Activated CD8-positive, alpha-beta T cell treated with anti-CD3 and anti-CD28 coated beads, Interleukin-2, amount 10 ng/mL, durations not matched to agents 7 days and 5 days (primary cell): ENCODE measurements around the gene GPR158. TPM values are rescaled to one million over a fixed set of nuclear protein-coding genes. Genes with fewer than 3 reads are reported as not detected.

ENCODE experiments used
- ATAC-seq: fragments of 150-1000 bp; cut with Tn5 transposase; one replicate; pipeline ENCODE4 v1.10.0; 2021; ENCODE audit warnings: moderate library complexity
- CTCF ChIA-PET: fragments of 350-600 bp; sonication (Branson Sonifier 250); formaldehyde crosslinking; loops from one replicate; lab custom pipeline; 2021; ENCODE audit warnings: antibody characterized with exemption; lab: Charles Lee
- POLR2A ChIA-PET: fragments of 350-600 bp; sonication (Branson Sonifier 250); formaldehyde crosslinking; loops from one replicate; lab custom pipeline; 2021; ENCODE audit warnings: antibody characterized with exemption; lab: Charles Lee
- DNase-seq: peaks from one replicate; pipeline ENCODE4 v3.0.0-alpha.2; 2020
- H3K27ac Mint-ChIP-seq: one replicate; pipeline ENCODE4 v1.8.0; 2021; ENCODE audit warnings: mild to moderate bottlenecking, mixed read lengths
- H3K27me3 Mint-ChIP-seq: one replicate; pipeline ENCODE4 v1.8.0; 2021; ENCODE audit warnings: low read depth, mixed read lengths
- H3K36me3 Mint-ChIP-seq: one replicate; pipeline ENCODE4 v1.8.0; 2021; ENCODE audit warnings: low read depth, mixed read lengths
- H3K4me1 Mint-ChIP-seq: one replicate; pipeline ENCODE4 v1.8.0; 2021; ENCODE audit warnings: low read depth, mixed read lengths
- H3K4me3 Mint-ChIP-seq: one replicate; pipeline ENCODE4 v1.8.0; 2021; ENCODE audit warnings: mild to moderate bottlenecking, mixed read lengths
- H3K9me3 Mint-ChIP-seq: one replicate; pipeline ENCODE4 v1.8.0; 2022; ENCODE audit warnings: mixed read lengths; ENCODE audit not compliant: insufficient read depth
- total RNA-seq, 2 experiments: library from RNA; stranded (reverse); gene quantifications; one replicate each; pipeline ENCODE4 v1.2.3, GENCODE V29; 2021

The GPR158 gene
- total RNA-seq, 2 experiments from 2014 or later, result not detected

DNA sequence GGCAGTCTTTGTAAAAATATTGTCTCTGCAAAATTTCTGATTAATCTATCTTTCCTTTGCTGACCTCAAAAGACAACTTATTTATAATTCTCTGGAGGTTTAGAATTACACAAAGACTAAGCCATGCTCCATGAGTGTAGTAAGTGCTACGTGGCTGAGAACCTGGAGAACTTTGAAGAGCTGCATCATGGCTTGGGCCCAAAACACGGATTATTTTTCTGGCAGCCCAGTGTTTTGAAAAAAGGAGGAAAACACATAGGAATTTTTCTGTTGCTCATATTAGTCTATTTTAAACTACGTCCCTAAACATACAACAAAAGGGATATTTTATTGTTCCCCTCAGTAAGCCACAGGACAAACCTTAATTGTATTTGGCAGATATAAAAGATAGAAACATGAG, 398.5 kb downstream of the GPR158 start:
- no peak overlapping the region for H3K27ac Mint-ChIP-seq
- H3K9me3 Mint-ChIP-seq, result no peaks in the 10 kb centered on the region
- DNase-seq (no peak), ATAC-seq (no peak)
- H3K27me3 Mint-ChIP-seq, result no peaks in the 10 kb centered on the region
- ChIA-PET POLR2A (no interaction called here), CTCF (interaction anchor here (1.2 kb wide), 1 partner anchor 10 kb away, joined by 3 read pairs; no protein-coding TSS in a partner anchor)
- no peaks in the 10 kb centered on the region for H3K36me3 Mint-ChIP-seq
- no peak overlapping the region for H3K4me3 Mint-ChIP-seq
- H3K4me1 Mint-ChIP-seq, result no peaks in the 10 kb centered on the region

DNA sequence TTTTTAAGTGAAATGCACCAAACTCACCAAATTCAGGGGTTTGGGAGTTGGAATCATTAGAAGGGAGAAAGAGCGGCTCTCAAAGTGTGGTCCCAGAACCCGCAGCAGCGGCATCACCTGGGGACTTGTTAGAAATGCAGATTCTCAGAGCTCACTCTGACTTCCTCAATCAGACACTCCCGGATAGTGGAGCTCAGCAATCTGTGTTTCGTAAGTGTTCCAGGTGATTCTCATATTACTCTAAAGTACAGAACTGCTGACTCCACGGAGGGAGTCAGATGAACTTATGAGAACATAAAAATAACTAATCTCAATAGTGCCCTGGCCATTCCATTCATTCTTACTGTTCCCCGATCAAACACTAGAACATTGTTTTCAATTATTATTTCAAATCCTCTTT, 400.5 kb downstream of the GPR158 start:
- no peak overlapping the region for H3K27ac Mint-ChIP-seq
- no peak overlapping the region for H3K4me3 Mint-ChIP-seq
- DNase-seq (no peak), ATAC-seq (no peak)
- H3K27me3 Mint-ChIP-seq, result no peaks in the 10 kb centered on the region
- ChIA-PET POLR2A (no interaction called here), CTCF (no interaction called here)
- H3K4me1 Mint-ChIP-seq, result no peaks in the 10 kb centered on the region
- no peaks in the 10 kb centered on the region for H3K9me3 Mint-ChIP-seq
- no peaks in the 10 kb centered on the region for H3K36me3 Mint-ChIP-seq

DNA sequence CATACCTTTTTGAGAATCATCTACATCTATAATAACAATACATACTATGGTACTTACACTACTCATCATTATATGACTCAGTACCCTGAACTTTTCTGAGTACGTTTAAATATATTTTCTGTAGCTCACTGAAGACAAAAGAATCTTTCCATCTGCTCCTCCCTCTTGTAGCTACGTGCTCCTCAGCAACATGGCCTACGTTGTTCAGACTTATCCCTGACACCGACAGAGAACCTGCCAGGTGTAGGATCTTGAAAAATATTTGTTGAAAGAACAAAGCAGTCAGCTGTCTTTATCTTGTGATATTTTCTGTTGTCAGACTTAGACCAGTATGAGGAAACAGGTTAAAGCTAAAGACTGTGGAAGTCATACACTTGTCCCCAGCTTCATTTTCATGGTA, 403.3 kb downstream of the GPR158 start:
- ATAC-seq (no peak), DNase-seq (no peak)
- no peak overlapping the region for H3K27ac Mint-ChIP-seq
- no peaks in the 10 kb centered on the region for H3K4me1 Mint-ChIP-seq
- CTCF ChIA-PET, result no interaction called here
- no peaks in the 10 kb centered on the region for H3K27me3 Mint-ChIP-seq
- no peaks in the 10 kb centered on the region for H3K9me3 Mint-ChIP-seq
- POLR2A ChIA-PET, result no interaction called here
- no peak overlapping the region for H3K4me3 Mint-ChIP-seq
- H3K36me3 Mint-ChIP-seq, result no peaks in the 10 kb centered on the region

DNA sequence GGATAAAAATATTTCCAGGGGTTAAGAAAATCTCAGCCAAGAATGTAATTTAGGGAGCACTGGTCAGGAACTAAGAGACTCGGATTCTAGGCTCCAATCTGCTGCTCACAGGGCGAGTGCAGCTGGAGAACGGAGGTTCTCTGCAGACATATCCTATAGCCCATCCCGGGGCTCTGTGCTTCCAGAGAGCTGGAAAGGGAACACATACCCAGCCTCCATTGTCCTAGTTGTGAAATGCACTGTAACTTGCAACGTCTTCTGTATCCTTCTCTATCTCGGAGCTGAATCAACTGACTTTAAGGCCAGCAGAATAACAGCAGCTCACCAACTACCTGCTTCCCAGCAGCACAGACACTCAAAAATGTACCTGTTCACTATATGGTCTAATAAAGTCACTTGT, 408.2 kb downstream of the GPR158 start:
- DNase-seq (no peak), ATAC-seq (no peak)
- Mint-ChIP-seq H3K27me3 (no peaks in the 10 kb centered on the region), H3K36me3 (no peaks in the 10 kb centered on the region), H3K27ac (no peak overlapping the region), H3K9me3 (peaks cover 9% of the 10 kb centered on the region), H3K4me1 (no peaks in the 10 kb centered on the region), H3K4me3 (no peak overlapping the region)
- POLR2A ChIA-PET, result no interaction called here
- CTCF ChIA-PET, result interaction anchor here (1.0 kb wide), 1 partner anchor 9 kb away, joined by 3 read pairs; no protein-coding TSS in a partner anchor

DNA sequence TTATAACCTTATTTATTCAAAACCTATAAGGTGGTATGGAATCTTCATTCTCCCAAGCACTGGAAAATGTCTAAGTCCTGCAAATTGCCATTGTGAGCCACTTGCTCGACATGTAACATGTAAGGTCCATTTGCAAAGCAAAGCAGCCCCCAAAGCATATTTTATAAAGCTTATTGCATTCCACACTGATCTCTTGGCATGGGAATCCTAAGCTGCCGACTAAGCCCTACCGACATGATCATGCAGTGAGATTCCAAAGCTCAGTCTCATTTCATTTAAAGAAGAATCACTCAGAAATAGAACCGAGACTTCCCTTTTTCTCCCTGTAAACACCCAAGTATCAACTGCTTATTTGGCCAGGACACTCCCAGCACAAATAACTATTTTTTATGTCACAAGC, 425.9 kb downstream of the GPR158 start:
- CTCF ChIA-PET, result no interaction called here
- Mint-ChIP-seq H3K9me3 (peaks cover 5% of the 10 kb centered on the region), H3K4me3 (no peak overlapping the region), H3K4me1 (no peaks in the 10 kb centered on the region), H3K27me3 (no peaks in the 10 kb centered on the region), H3K36me3 (no peaks in the 10 kb centered on the region), H3K27ac (no peak overlapping the region)
- ATAC-seq (no peak), DNase-seq (no peak)
- POLR2A ChIA-PET, result no interaction called here

DNA sequence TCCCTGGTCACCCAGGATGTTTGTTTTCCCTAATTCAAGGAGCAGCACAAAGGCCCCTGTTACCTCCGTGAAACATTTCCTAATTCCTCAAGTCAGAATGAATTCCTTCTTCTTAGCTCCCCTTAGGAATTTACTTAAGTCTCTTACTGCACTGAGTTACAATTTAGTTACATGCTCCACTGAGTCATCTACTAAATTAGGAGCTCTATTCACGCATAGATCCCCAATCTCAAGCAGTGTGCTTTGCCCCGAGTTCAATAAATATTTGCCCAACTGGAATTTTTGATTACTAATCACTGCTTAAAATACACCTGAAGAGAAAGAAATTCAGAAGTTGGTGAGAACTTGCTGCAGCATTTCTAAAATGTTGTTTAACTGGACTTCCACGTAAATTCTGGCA, 429.8 kb downstream of the GPR158 start:
- POLR2A ChIA-PET, result no interaction called here

DNA sequence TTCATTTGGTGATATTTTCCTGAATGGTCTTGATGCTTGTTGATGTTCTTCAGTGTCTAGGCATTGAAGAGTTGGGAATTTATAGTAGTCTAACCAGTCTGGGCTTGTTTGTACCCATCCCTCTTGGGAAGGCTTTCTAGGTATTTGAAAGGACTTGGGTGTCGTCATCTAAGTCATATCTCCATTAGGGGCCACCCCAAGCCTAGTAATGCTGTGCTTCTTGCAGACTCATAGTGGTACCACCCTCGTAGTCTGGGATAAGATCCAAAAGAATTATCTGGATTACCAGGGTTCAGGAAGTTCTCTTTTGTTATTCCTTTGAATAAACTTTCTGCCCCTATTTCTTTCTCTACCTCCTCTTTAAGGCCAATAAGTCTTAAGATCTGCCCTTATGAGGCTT, 439.9 kb downstream of the GPR158 start:
- H3K36me3 Mint-ChIP-seq, result no peaks in the 10 kb centered on the region
- POLR2A ChIA-PET, result no interaction called here

More for the DNA sequence above, 429.8 kb downstream of the GPR158 start:
- Mint-ChIP-seq H3K9me3 (no peaks in the 10 kb centered on the region), H3K4me1 (no peaks in the 10 kb centered on the region), H3K27ac (no peak overlapping the region), H3K4me3 (no peak overlapping the region), H3K27me3 (no peaks in the 10 kb centered on the region), H3K36me3 (no peaks in the 10 kb centered on the region)
- DNase-seq (no peak), ATAC-seq (no peak)
- CTCF ChIA-PET, result no interaction called here

DNA sequence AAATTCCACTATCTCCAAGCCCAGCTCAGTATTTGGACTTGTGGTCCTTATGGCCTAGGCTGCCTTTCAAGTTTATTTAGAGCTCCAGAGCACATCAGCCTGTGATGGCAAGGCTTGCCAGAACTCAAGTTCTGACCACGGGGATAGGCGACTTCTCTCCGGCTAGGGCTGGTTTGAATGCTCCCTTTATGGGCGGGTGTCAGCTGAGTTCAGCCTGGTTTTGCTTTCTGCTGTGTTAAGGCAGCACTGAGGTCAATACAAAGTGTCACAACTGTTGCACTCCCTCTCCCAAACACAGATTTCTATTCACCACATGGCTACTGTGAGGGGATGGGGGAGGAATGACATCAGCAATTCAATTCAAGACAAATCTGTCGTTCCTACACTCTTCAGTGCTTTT, 441.1 kb downstream of the GPR158 start:
- no peak overlapping the region for H3K27ac Mint-ChIP-seq
- ATAC-seq (no peak), DNase-seq (no peak)
- POLR2A ChIA-PET, result no interaction called here
- H3K4me1 Mint-ChIP-seq, result no peaks in the 10 kb centered on the region
- H3K36me3 Mint-ChIP-seq, result no peaks in the 10 kb centered on the region
- no peaks in the 10 kb centered on the region for H3K27me3 Mint-ChIP-seq
- peaks cover 3% of the 10 kb centered on the region for H3K9me3 Mint-ChIP-seq
- CTCF ChIA-PET, result no interaction called here
- no peak overlapping the region for H3K4me3 Mint-ChIP-seq

More for the DNA sequence above, 439.9 kb downstream of the GPR158 start:
- H3K4me1 Mint-ChIP-seq, result no peaks in the 10 kb centered on the region
- ATAC-seq (no peak), DNase-seq (no peak)
- H3K27me3 Mint-ChIP-seq, result no peaks in the 10 kb centered on the region
- CTCF ChIA-PET, result no interaction called here
- H3K9me3 Mint-ChIP-seq, result peaks cover 3% of the 10 kb centered on the region
- H3K27ac Mint-ChIP-seq, result no peak overlapping the region
- no peak overlapping the region for H3K4me3 Mint-ChIP-seq

DNA sequence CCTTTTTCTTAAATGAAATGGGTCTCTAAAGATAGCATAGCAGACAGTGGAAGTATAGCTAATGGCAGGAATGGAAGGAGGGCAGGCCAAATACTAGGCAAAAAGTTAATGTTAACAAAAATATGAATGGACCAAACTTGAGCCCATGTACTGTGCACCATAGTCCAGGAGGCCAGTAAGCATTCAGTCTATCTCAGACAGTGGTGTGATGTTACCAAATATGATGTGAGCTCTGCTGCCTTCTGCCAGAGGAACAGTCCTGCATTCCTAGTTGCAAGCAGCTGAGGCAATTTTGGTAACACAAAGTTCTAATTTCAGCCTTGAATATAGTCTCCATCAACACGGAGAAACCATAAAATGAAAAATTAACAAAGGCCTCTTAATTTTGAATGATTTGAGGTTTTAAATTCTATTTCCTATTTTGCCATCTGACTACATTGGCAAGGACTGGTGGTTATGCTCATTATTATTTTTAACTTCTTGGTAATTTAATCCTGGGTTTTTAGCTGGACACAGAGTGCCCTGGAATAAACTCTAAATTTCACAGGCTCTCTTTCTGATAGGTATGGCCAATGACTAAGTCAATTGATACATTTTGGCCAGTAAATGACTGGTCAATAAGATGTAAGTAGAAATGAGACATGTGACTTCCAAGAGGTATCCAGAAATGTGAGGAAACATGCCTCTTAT, 442.2 kb downstream of the GPR158 start:
- CTCF ChIA-PET, result no interaction called here
- Mint-ChIP-seq H3K36me3 (no peaks in the 10 kb centered on the region), H3K27ac (no peak overlapping the region), H3K4me1 (no peaks in the 10 kb centered on the region), H3K9me3 (peaks cover 3% of the 10 kb centered on the region), H3K4me3 (no peak overlapping the region), H3K27me3 (no peaks in the 10 kb centered on the region)
- ATAC-seq (no peak), DNase-seq (no peak)
- POLR2A ChIA-PET, result no interaction called here

DNA sequence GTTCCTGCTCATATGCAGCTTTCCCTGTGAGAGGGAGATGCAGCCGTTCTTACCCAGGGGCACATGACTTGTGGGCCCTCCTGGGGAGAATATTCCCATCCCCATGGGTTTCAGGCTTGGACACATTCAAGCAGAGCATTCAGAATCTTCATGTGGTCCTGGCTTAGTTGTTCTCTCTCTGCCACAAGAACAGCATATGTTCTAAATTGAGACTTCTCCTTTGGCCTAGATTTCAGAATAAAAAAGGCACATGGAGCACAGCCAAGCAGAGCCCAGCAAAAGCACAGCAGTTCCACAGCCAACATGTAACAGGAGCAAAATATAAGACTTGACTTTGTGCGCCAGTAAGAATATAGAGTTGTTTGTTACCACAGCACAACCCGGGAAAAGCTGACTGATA, 452.8 kb downstream of the GPR158 start:
- DNase-seq (no peak), ATAC-seq (no peak)
- Mint-ChIP-seq H3K4me1 (no peaks in the 10 kb centered on the region), H3K9me3 (no peaks in the 10 kb centered on the region), H3K27ac (no peak overlapping the region), H3K4me3 (no peak overlapping the region), H3K27me3 (no peaks in the 10 kb centered on the region), H3K36me3 (no peaks in the 10 kb centered on the region)
- ChIA-PET CTCF (no interaction called here), POLR2A (no interaction called here)

DNA sequence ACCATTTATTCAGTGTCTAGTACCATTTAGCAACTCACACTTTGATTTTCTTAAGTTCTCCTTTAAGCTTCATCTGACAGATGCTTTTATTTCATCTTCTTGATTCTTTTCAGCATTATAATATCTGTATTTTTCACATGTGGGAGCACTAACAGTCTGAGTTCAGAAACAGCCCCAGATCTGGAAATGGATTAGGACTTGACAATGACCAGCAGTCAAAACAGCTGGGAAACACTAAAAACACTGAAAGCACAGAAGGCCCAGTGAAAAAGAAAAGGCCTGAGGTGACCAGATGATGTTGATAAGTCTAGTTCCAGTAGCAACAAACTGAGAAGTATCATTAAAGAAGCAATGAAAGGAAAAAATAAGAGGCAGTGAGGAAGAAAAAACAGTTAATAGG, 454.5 kb downstream of the GPR158 start:
- ChIA-PET POLR2A (no interaction called here), CTCF (no interaction called here)
- DNase-seq (no peak), ATAC-seq (no peak)
- Mint-ChIP-seq H3K4me1 (no peaks in the 10 kb centered on the region), H3K27me3 (no peaks in the 10 kb centered on the region), H3K4me3 (no peak overlapping the region), H3K27ac (no peak overlapping the region), H3K36me3 (no peaks in the 10 kb centered on the region), H3K9me3 (no peaks in the 10 kb centered on the region)

DNA sequence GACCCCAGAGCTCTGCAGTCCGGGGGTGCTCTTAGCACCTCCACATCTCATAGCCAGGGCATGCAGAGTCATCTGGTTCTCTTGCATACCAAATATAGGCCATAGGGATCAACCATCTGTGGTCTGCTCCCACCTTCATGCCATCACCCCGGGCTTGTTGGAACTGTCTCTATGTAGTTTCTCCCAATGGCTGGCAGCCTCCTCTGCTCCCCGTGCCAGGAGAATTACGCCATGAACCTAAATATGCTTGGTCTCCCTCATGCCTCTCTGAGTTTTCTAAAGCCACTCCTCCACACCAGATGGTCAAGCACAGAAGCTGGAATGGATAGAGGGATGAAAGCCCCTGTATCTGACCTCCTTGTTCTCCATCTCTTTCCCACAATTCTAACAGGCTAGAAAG, 456.7 kb downstream of the GPR158 start:
- no peaks in the 10 kb centered on the region for H3K27me3 Mint-ChIP-seq
- H3K36me3 Mint-ChIP-seq, result no peaks in the 10 kb centered on the region
- no peak overlapping the region for H3K27ac Mint-ChIP-seq
- no peaks in the 10 kb centered on the region for H3K9me3 Mint-ChIP-seq
- H3K4me1 Mint-ChIP-seq, result no peaks in the 10 kb centered on the region
- POLR2A ChIA-PET, result no interaction called here
- no peak for DNase-seq
- CTCF ChIA-PET, result no interaction called here
- no peak for ATAC-seq
- H3K4me3 Mint-ChIP-seq, result no peak overlapping the region

DNA sequence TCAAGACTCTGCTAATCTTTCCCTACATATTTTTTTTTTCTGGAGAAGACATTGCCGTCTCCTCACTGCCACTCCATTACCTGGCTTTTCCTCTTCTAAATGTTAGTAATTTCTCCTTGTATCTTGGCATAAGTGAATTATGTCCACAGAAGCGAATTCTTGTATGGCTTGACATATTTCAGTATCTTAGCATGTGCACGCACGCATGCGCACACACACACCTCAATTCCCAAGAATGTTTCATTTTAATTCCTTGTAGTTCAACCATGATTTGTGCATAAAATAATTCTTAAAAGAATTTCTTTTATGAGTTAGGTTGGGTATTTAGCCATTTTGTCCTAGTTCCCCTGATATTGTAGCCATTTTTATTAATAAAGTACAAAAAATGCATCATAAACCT, 458.0 kb downstream of the GPR158 start:
- Mint-ChIP-seq H3K27ac (no peak overlapping the region), H3K36me3 (no peaks in the 10 kb centered on the region), H3K9me3 (no peaks in the 10 kb centered on the region), H3K27me3 (no peaks in the 10 kb centered on the region), H3K4me1 (no peaks in the 10 kb centered on the region), H3K4me3 (no peak overlapping the region)
- POLR2A ChIA-PET, result no interaction called here
- ATAC-seq, result no peak
- no peak for DNase-seq
- CTCF ChIA-PET, result no interaction called here
